HCT116 (cell line): ENCODE measurements around the gene PPP1R15A. TPM values are rescaled to one million over a fixed set of nuclear protein-coding genes. Genes with fewer than 3 reads are reported as not detected.

ENCODE experiments used
- ATAC-seq: fragments of 200-7000 bp; cut with Tn5 transposase; 2 replicates; pipeline ENCODE4 v1.9.1; 2020; ENCODE audit warnings: mild to moderate bottlenecking, moderate library complexity
- BruUV-seq: library from RNA; stranded (reverse); fragments of 400-500 nt; replicated peaks from 2 replicates; lab custom pipeline; 2021; lab: Mats Ljungman, UMichigan
- CTCF ChIA-PET: fragments of 300-600 bp; sonication (Branson Sonifier 250); formaldehyde crosslinking; loops from one replicate; lab custom pipeline; 2021; ENCODE audit warnings: antibody characterized with exemption; lab: Charles Lee
- POLR2A ChIA-PET: fragments of 300-600, 350-600 bp; sonication (Branson Sonifier 250); formaldehyde crosslinking; loops from one replicate; lab custom pipeline; 2021; ENCODE audit warnings: antibody characterized with exemption; lab: Charles Lee
- RAD21 ChIA-PET, 2 experiments: fragments of 300-600 bp; sonication (Branson Sonifier 250); formaldehyde crosslinking; loops; one replicate each; lab custom pipeline; 2023; ENCODE audit warnings: low total read pairs in 2 of 2; ENCODE audit not compliant: uncharacterized antibody in 2 of 2, unreplicated experiment in 2 of 2, low non-redundant PET in 1 of 2; lab: Charles Lee
- DNase-seq: peaks from one replicate; pipeline ENCODE4 v3.0.0-alpha.2; 2010; ENCODE audit warnings: low read depth, low spot score
- H2AFZ ChIP-seq: fragments of 200-600 bp; shearing (Covaris generic), sonication (generic); 2 replicates; pipeline ENCODE4 v1.6.1; 2017; ENCODE audit warnings: low read depth, mixed run types, mixed read lengths, antibody characterized with exemption, low read length; ENCODE audit not compliant: poor library complexity, severe bottlenecking
- H3K27ac ChIP-seq: 2 replicates; pipeline ENCODE4 v1.5.1; 2012; ENCODE audit warnings: low read depth, low read length
- H3K27me3 ChIP-seq: fragments of 200-600 bp; sonication (generic); 2 replicates; pipeline ENCODE4 v1.6.1; 2016; ENCODE audit warnings: mixed run types, low read length, mixed read lengths; ENCODE audit not compliant: insufficient read depth
- H3K36me3 ChIP-seq, 2 experiments: fragments of 200-500 bp in 1 of 2; fragments of 200-600 bp in 1 of 2; sonication (Bioruptor generic) in 1 of 2; sonication (generic) in 1 of 2; 2 replicates each; pipeline versions ENCODE4 v1.5.1 to v1.6.1; 2014 to 2016; ENCODE audit warnings: low read length in 2 of 2, inconsistent platforms in 1 of 2, mixed read lengths in 1 of 2, mixed run types in 1 of 2; ENCODE audit not compliant: insufficient read depth in 2 of 2, control insufficient read depth in 1 of 2
- H3K4me1 ChIP-seq, 2 experiments: fragments of 200-600 bp in 1 of 2; sonication (generic) in 1 of 2; 2 replicates each; pipeline versions ENCODE4 v1.5.1 to v1.6.1; 2012 to 2017; ENCODE audit warnings: low read length in 2 of 2, inconsistent platforms in 1 of 2, mild to moderate bottlenecking in 1 of 2, mixed read lengths in 1 of 2, mixed run types in 1 of 2, moderate library complexity in 1 of 2; ENCODE audit not compliant: insufficient read depth in 2 of 2, control insufficient read depth in 1 of 2
- H3K4me2 ChIP-seq: fragments of 200-600 bp; sonication (generic); 2 replicates; pipeline ENCODE4 v1.6.1; 2017; ENCODE audit warnings: mixed run types, low read length, mixed read lengths
- H3K4me3 ChIP-seq, 2 experiments: fragments of 200-600 bp in 1 of 2; sonication (generic) in 1 of 2; replicated peaks in 1 of 2; 2 replicates each; pipeline ENCODE4 v1.5.1; 2011 to 2016; ENCODE audit warnings: low read length in 2 of 2, control low read depth in 1 of 2, low read depth in 1 of 2, mild to moderate bottlenecking in 1 of 2, mixed read lengths in 1 of 2, mixed run types in 1 of 2
- H3K79me2 ChIP-seq: fragments of 200-600 bp; sonication (generic); 2 replicates; pipeline ENCODE4 v1.6.1; 2017; ENCODE audit warnings: mild to moderate bottlenecking, mixed run types, low read length, moderate library complexity, mixed read lengths; ENCODE audit not compliant: insufficient read depth
- H3K9ac ChIP-seq: fragments of 200-600 bp; sonication (generic); 2 replicates; pipeline ENCODE4 v1.6.1; 2016; ENCODE audit warnings: low read length, mixed read lengths
- H3K9me2 ChIP-seq: fragments of 200-600 bp; sonication (generic), shearing (Covaris generic); 2 replicates; pipeline ENCODE4 v1.6.1; 2017; ENCODE audit warnings: mixed run types, mild to moderate bottlenecking, moderate library complexity; ENCODE audit not compliant: insufficient read depth
- H3K9me3 ChIP-seq, 2 experiments: fragments of 200-500 bp in 1 of 2; fragments of 200-600 bp in 1 of 2; sonication (Bioruptor generic) in 1 of 2; sonication (generic) in 1 of 2; 2 replicates each; pipeline ENCODE4 v1.6.1; 2014 to 2017; ENCODE audit warnings: low read length in 2 of 2, mixed read lengths in 2 of 2, inconsistent platforms in 1 of 2, low read depth in 1 of 2, mild to moderate bottlenecking in 1 of 2, mixed run types in 1 of 2, moderate library complexity in 1 of 2; ENCODE audit not compliant: control insufficient read depth in 1 of 2, insufficient read depth in 1 of 2
- H4K20me1 ChIP-seq: fragments of 200-600 bp; sonication (generic), shearing (Covaris generic); 2 replicates; pipeline ENCODE4 v1.6.1; 2017; ENCODE audit warnings: mixed run types, mild to moderate bottlenecking, moderate library complexity; ENCODE audit not compliant: insufficient read depth
- CBX3 ChIP-seq: IDR thresholded peaks from 2 replicates; pipeline ENCODE4 v1.6.1; 2012; ENCODE audit warnings: low read depth
- ELF1 ChIP-seq: IDR thresholded peaks from 2 replicates; pipeline ENCODE4 v1.6.1; 2012; ENCODE audit warnings: low read depth, borderline replicate concordance
- POLR2A ChIP-seq: IDR thresholded peaks from 2 replicates; pipeline ENCODE4 v1.7.0; 2011; ENCODE audit warnings: borderline replicate concordance; ENCODE audit not compliant: insufficient read depth, insufficient read length; ENCODE audit errors: extremely low read depth
- TCF7L2 ChIP-seq: IDR thresholded peaks from 2 replicates; pipeline ENCODE4 v1.7.0; 2011; ENCODE audit warnings: borderline replicate concordance, inconsistent platforms; ENCODE audit not compliant: insufficient read depth, insufficient read length; ENCODE audit errors: extremely low read depth
- intact Hi-C: fragments of 100-400 bp; cut with micrococcal nuclease; formaldehyde crosslinking; loops from 2 replicates; pipeline ENCODE4 v1.10.0; 2022
- total RNA-seq: library from RNA; stranded (reverse); gene quantifications from one replicate; pipeline ENCODE4 v1.2.1, GENCODE V29; 2021; ENCODE audit not compliant: unreplicated experiment
- TF ChIP-seq, protein P1 (sequence below): IDR thresholded peaks from 2 replicates; pipeline ENCODE4 v1.6.1; 2012; ENCODE audit warnings: low read depth

The PPP1R15A gene
- total RNA-seq, 1 experiment from 2014 or later: 50.3 TPM

DNA sequence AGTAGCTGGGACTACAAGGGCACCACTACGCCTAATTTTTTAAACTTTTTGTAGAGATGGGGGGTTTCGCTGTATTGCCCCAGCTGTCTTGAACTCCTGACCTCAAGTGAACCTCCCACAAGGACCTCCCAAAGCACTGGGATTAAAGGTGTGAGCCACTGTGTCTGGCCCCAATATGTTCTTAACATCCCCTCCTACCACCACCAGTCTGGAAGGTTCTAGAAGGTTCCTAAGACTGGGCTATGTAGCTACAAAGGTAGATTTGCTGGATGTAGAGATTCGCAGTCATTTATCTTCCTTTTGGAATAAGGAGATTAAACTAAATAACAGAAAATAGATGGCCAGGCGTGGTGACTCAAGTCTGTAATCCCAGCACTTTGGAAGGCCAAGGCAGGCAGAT lies 41.3 kb upstream of the PPP1R15A start:
- ChIA-PET CTCF (interaction anchor here (0.7 to 1.2 kb wide), 3 partner anchors 14 to 43 kb away, joined by 3 read pairs; no protein-coding TSS in a partner anchor), RAD21 (no interaction called here), POLR2A (no interaction called here)
- no peak for ATAC-seq
- H3K79me2 ChIP-seq: no peaks in the 10 kb centered on the region
- H3K4me2 ChIP-seq: no peak overlapping the region
- no peak overlapping the region for H2AFZ ChIP-seq
- H3K4me3 ChIP-seq: no peak overlapping the region
- DNase-seq: no peak
- H3K9me3 ChIP-seq: no peaks in the 10 kb centered on the region
- BruUV-seq: no TSS peak
- no peaks in the 10 kb centered on the region for H4K20me1 ChIP-seq
- H3K36me3 ChIP-seq: peaks cover 0 to 4% of the 10 kb centered on the region in 2 experiments; a peak in 1 of 4 replicates
- intact Hi-C loops: no loop called here
- no peaks in the 10 kb centered on the region for H3K27me3 ChIP-seq
- H3K9ac ChIP-seq: no peak overlapping the region
- peaks cover 2 to 8% of the 10 kb centered on the region in 2 experiments; a peak in 3 of 4 replicates for H3K4me1 ChIP-seq
- no peak overlapping the region for H3K27ac ChIP-seq
- TF ChIP-seq ELF1 (no peak), POLR2A (no peak), TCF7L2 (no peak), CBX3 (no peak)
- H3K9me2 ChIP-seq: no peaks in the 10 kb centered on the region

- Histone ChIP-seq H3K9me3 (no peaks in the 10 kb centered on the region), H3K79me2 (no peaks in the 10 kb centered on the region), H2AFZ (no peak overlapping the region), H3K36me3 (peaks cover 0 to 4% of the 10 kb centered on the region in 2 experiments; a peak in 1 of 4 replicates), H3K9me2 (no peaks in the 10 kb centered on the region), H3K27me3 (no peaks in the 10 kb centered on the region), H4K20me1 (no peaks in the 10 kb centered on the region), H3K4me3 (no peak overlapping the region), H3K4me1 (peaks cover 5 to 23% of the 10 kb centered on the region in 2 experiments; a peak in 3 of 4 replicates), H3K27ac (no peak overlapping the region), H3K9ac (no peak overlapping the region), H3K4me2 (no peak overlapping the region)
- ATAC-seq (no peak), DNase-seq (no peak)
- TF ChIP-seq, protein P1, sequence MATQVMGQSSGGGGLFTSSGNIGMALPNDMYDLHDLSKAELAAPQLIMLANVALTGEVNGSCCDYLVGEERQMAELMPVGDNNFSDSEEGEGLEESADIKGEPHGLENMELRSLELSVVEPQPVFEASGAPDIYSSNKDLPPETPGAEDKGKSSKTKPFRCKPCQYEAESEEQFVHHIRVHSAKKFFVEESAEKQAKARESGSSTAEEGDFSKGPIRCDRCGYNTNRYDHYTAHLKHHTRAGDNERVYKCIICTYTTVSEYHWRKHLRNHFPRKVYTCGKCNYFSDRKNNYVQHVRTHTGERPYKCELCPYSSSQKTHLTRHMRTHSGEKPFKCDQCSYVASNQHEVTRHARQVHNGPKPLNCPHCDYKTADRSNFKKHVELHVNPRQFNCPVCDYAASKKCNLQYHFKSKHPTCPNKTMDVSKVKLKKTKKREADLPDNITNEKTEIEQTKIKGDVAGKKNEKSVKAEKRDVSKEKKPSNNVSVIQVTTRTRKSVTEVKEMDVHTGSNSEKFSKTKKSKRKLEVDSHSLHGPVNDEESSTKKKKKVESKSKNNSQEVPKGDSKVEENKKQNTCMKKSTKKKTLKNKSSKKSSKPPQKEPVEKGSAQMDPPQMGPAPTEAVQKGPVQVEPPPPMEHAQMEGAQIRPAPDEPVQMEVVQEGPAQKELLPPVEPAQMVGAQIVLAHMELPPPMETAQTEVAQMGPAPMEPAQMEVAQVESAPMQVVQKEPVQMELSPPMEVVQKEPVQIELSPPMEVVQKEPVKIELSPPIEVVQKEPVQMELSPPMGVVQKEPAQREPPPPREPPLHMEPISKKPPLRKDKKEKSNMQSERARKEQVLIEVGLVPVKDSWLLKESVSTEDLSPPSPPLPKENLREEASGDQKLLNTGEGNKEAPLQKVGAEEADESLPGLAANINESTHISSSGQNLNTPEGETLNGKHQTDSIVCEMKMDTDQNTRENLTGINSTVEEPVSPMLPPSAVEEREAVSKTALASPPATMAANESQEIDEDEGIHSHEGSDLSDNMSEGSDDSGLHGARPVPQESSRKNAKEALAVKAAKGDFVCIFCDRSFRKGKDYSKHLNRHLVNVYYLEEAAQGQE: no peak
- no TSS peak for BruUV-seq
- RAD21 ChIA-PET: no interaction called here
- intact Hi-C loops: no loop called here
- CTCF ChIA-PET: no interaction called here
- POLR2A ChIA-PET: no interaction called here
These were observed 39.2 kb upstream of the PPP1R15A start for GRCh38 chr19:48833049-48833448.
